Spleen (tissue), 11 donors: ENCODE data around the gene B4GALT3. TPM values are rescaled to one million over a fixed set of nuclear protein-coding genes. Genes with fewer than 3 reads are reported as not detected.

Source experiments
- DNase-seq: peaks from one replicate; pipeline ENCODE4 v3.0.0-alpha.2; 2020
- H3K27ac ChIP-seq, 8 donors: fragments of 200-600 bp; sonication (generic) in 7 of 8; 1 replicate in 4 of 8; 2 replicates in 4 of 8; pipeline versions ENCODE4 v1.5.0 to v1.8.0; 2016 to 2021; ENCODE audit warnings: inconsistent platforms in 4 of 8, mild to moderate bottlenecking in 4 of 8, moderate library complexity in 1 of 8
- H3K27me3 ChIP-seq, 7 donors: fragments of 200-600 bp; sonication (generic) in 6 of 7; replicated peaks in 1 of 7; 1 replicate in 4 of 7; 2 replicates in 3 of 7; pipeline versions ENCODE4 v1.5.0 to v1.8.0; 2016 to 2021; ENCODE audit warnings: inconsistent platforms in 3 of 7, mild to moderate bottlenecking in 1 of 7
- H3K36me3 ChIP-seq, 6 donors: fragments of 200-600 bp; sonication (generic) in 5 of 6; 1 replicate in 4 of 6; 2 replicates in 2 of 6; pipeline versions ENCODE4 v1.5.0 to v1.8.0; 2016 to 2021; ENCODE audit warnings: inconsistent platforms in 2 of 6
- H3K4me1 ChIP-seq, 6 donors: fragments of 200-600 bp; sonication (generic) in 5 of 6; 1 replicate in 3 of 6; 2 replicates in 3 of 6; pipeline versions ENCODE4 v1.5.0 to v1.8.0; 2016 to 2021; ENCODE audit warnings: inconsistent platforms in 3 of 6
- H3K4me3 ChIP-seq, 8 donors: fragments of 200-600 bp; sonication (generic) in 7 of 8; 1 replicate in 4 of 8; 2 replicates in 4 of 8; pipeline versions ENCODE4 v1.5.0 to v1.8.0; 2016 to 2021; ENCODE audit warnings: inconsistent platforms in 4 of 8, mild to moderate bottlenecking in 4 of 8, moderate library complexity in 2 of 8
- H3K9me3 ChIP-seq, 8 donors: fragments of 200-600 bp; sonication (generic) in 7 of 8; 1 replicate in 4 of 8; 2 replicates in 4 of 8; pipeline versions ENCODE4 v1.5.0 to v1.8.0; 2016 to 2021; ENCODE audit warnings: inconsistent platforms in 4 of 8
- CTCF ChIP-seq, 11 experiments: fragments of 200-600 bp in 7 of 11; fragments of 450-650 bp in 4 of 11; sonication (generic) in 4 of 11; IDR thresholded peaks in 8 of 11; conservative IDR thresholded peaks in 3 of 11; 1 replicate in 7 of 11; 2 replicates in 4 of 11; pipeline versions ENCODE4 v1.4.0 to v1.8.0; 2016 to 2021; ENCODE audit warnings: antibody characterized with exemption in 11 of 11, inconsistent platforms in 4 of 11, mild to moderate bottlenecking in 1 of 11
- POLR2A ChIP-seq, 3 donors: fragments of 450-650 bp; IDR thresholded peaks; one replicate each; pipeline ENCODE4 v1.5.1; 2017; ENCODE audit warnings: antibody characterized with exemption in 3 of 3, mild to moderate bottlenecking in 1 of 3
- POLR2AphosphoS5 ChIP-seq, 3 donors: sonication (generic); formaldehyde crosslinking; IDR thresholded peaks; one replicate each; pipeline ENCODE4 v1.5.1; 2017; ENCODE audit warnings: antibody characterized with exemption in 3 of 3
- WGBS, 5 donors: extraction: QIAGEN DNeasy Blood & Tissue Kit in 3 of 5; methylation state at CpG; one replicate each; pipeline versions ENCODE4 v1.1.5 to v1.1.7; 2013 to 2018; 5-methylcytosine and 5-hydroxymethylcytosine counted together
- intact Hi-C: fragments of 100-400 bp; cut with DNase I; formaldehyde crosslinking; loops from one replicate; pipeline ENCODE4 v1.15.0; 2023; ENCODE audit warnings: low total_unique reads
- polyA plus RNA-seq, 3 donors: library from polyadenylated mRNA; stranded (reverse); fragments of 200-250 nt; gene quantifications; one replicate each; pipeline ENCODE4 v1.2.1, GENCODE V29; 2013
- total RNA-seq, 7 donors: library from RNA; depleted of rRNA in 3 of 7; stranded (reverse); fragments of >200 nt in 3 of 7; fragmentation: NEBNext Ultra II Directional in 4 of 7; extraction: Animal tissue kit (Norgen Biotek cat#: 25700) in 4 of 7; gene quantifications; one replicate each; pipeline versions ENCODE4 v1.1.0 to v1.2.1, GENCODE V29; 2016 to 2021
- donor health status: healthy with polysubstance abuse.
- donor health status: DM: no; HTN: no; CAD: no; lungs with moderate emphysema.
- donor health status: DM: no; HTN: no; CAD: no.
- donor health status: Bipolar disorder and iron deficiency.
- donor health status: healthy.
- donor health status: DM: no; HTN: no; CAD: no.
- donor health status: DM: yes; HTN: yes; CAD: no.

B4GALT3 gene
- total and polyA plus RNA-seq, 10 donors, result 21.0 to 52.8 (median 34.1) TPM

GRCh38 chr1:161164901-161165610, 12.3 kb downstream of the B4GALT3 start:
- Histone ChIP-seq H3K27ac (peak overlapping the region; percentile 87 to 92 (median 88)), H3K9me3 (no peaks in the 10 kb centered on the region), H3K36me3 (peaks cover 0 to 63% (median 32%) of the 10 kb centered on the region in 6 donors), H3K4me3 (peak overlapping the region in 6 of 8 donors; percentile 64 to 95 (median 81)), H3K4me1 (peaks cover 24 to 68% (median 53%) of the 10 kb centered on the region in 6 donors), H3K27me3 (no peaks in the 10 kb centered on the region)
- intact Hi-C loops, result no loop called here
- 68 to 75% (median 71%) methylated on average over 14 of the region's 14 CpGs for WGBS, 5 donors
- DNase-seq, result peak; percentile 71
- TF ChIP-seq CTCF (IDR thresholded peaks at IDR 0.05 in 8 of 11, conservative IDR thresholded peaks at IDR 0.05 in 3 of 11) (no peak), POLR2AphosphoS5 (IDR thresholded peaks at IDR 0.05) (no peak), POLR2A (IDR thresholded peaks at IDR 0.05) (no peak)

DNA sequence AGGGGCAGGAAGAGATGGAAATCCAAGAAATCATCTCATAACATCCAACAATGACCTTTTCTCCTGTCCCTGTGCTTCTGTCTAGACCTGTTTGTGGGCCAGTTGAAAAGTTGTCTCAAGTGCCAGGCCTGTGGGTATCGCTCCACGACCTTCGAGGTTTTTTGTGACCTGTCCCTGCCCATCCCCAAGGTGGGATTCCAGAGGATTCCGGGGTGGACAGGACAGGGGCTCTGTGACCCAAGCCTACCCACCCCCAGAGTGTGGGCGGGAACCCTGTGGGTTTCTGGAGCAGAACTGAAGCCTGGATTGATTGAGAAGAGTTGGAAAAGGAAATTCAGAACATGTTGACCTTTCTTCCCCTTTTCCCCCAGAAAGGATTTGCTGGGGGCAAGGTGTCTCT, 13.5 kb downstream of the B4GALT3 start:
- WGBS, 5 donors, result 91 to 98% (median 95%) methylated on average over 5 of the region's 5 CpGs
- H3K27me3 ChIP-seq, result no peaks in the 10 kb centered on the region
- H3K9me3 ChIP-seq, result no peaks in the 10 kb centered on the region
- H3K4me1 ChIP-seq, result peaks cover 30 to 78% (median 61%) of the 10 kb centered on the region in 6 donors
- H3K27ac ChIP-seq, result peak overlapping the region in 2 of 8 donors; percentile 9 to 16
- TF ChIP-seq CTCF (IDR thresholded peaks at IDR 0.05 in 8 of 11, conservative IDR thresholded peaks at IDR 0.05 in 3 of 11) (no peak), POLR2AphosphoS5 (IDR thresholded peaks at IDR 0.05) (no peak), POLR2A (IDR thresholded peaks at IDR 0.05) (no peak)
- peak; percentile 73 for DNase-seq
- intact Hi-C loops, result no loop called here
- peaks cover 0 to 50% (median 25%) of the 10 kb centered on the region in 6 donors for H3K36me3 ChIP-seq
- H3K4me3 ChIP-seq, result no peak overlapping the region

GRCh38 chr1:161162806-161163205, 14.5 kb downstream of the B4GALT3 start:
- no peak overlapping the region for H3K27ac ChIP-seq
- no peaks in the 10 kb centered on the region for H3K9me3 ChIP-seq
- H3K36me3 ChIP-seq, result peaks cover 0 to 57% (median 28%) of the 10 kb centered on the region in 6 donors
- DNase-seq, result peak; percentile 69
- 94 to 97% (median 95%) methylated on average over 10 of the region's 10 CpGs for WGBS, 5 donors
- TF ChIP-seq CTCF (IDR thresholded peaks at IDR 0.05 in 8 of 11, conservative IDR thresholded peaks at IDR 0.05 in 3 of 11) (no peak), POLR2AphosphoS5 (IDR thresholded peaks at IDR 0.05) (no peak), POLR2A (IDR thresholded peaks at IDR 0.05) (no peak)
- intact Hi-C loops, result no loop called here
- H3K4me3 ChIP-seq, result no peak overlapping the region
- H3K4me1 ChIP-seq, result peaks cover 30 to 80% (median 60%) of the 10 kb centered on the region in 6 donors
- no peaks in the 10 kb centered on the region for H3K27me3 ChIP-seq

DNA sequence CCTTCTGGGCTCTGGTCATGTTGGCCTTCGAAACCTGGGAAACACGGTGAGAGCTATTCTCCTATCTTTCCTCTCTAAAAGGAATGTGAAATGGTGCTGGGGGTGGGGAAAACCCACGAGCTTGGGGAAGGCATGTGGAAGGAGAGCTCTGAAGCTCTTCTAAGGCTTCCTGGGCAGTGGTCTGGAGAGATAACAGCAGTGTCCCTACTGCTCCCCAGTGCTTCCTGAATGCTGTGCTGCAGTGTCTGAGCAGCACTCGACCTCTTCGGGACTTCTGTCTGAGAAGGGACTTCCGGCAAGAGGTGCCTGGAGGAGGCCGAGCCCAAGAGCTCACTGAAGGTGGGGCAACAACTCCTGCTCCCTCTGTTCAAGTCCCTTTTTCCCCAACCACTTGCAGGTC, 15.3 kb downstream of the B4GALT3 start:
- H3K27me3 ChIP-seq, result no peaks in the 10 kb centered on the region
- WGBS, 5 donors, result 74 to 85% (median 80%) methylated on average over 7 of the region's 7 CpGs
- peak overlapping the region in 2 of 8 donors; percentile 2 to 25 for H3K27ac ChIP-seq
- no peak for DNase-seq
- H3K36me3 ChIP-seq, result peaks cover 0 to 65% (median 30%) of the 10 kb centered on the region in 6 donors
- H3K4me1 ChIP-seq, result peaks cover 26 to 73% (median 52%) of the 10 kb centered on the region in 6 donors
- no peak for TF ChIP-seq POLR2AphosphoS5 (IDR thresholded peaks at IDR 0.05)
- no peaks in the 10 kb centered on the region for H3K9me3 ChIP-seq
- H3K4me3 ChIP-seq, result no peak overlapping the region
- intact Hi-C loops, result no loop called here
